IMR-90 (cell line): Measurements from ENCODE around the gene NEXN. TPM values are rescaled to one million over a fixed set of nuclear protein-coding genes. Genes with fewer than 3 reads are reported as not detected.

Experiments
- ATAC-seq: fragments of 200-7000 bp; cut with Tn5 transposase; 2 replicates; pipeline ENCODE4 v1.9.1; 2020; ENCODE audit warnings: low read depth, mild to moderate bottlenecking, moderate library complexity
- BruUV-seq: library from RNA; stranded (reverse); fragments of 400-500 nt; replicated peaks from 2 replicates; lab custom pipeline; 2021; lab: Mats Ljungman, UMichigan
- CTCF ChIA-PET: fragments of 300-600 bp; formaldehyde crosslinking; extraction: SDS; loops from one replicate; lab custom pipeline; 2021; ENCODE audit warnings: antibody characterized with exemption; lab: Yijun Ruan, JAX
- POLR2A ChIA-PET: fragments of 300-600 bp; sonication (Branson Sonifier 250); formaldehyde crosslinking; loops from one replicate; lab custom pipeline; 2022; ENCODE audit warnings: antibody characterized with exemption; ENCODE audit not compliant: unreplicated experiment; lab: Charles Lee
- DNase-seq: peaks from one replicate; pipeline ENCODE4 v3.0.0; 2013
- H2AFZ ChIP-seq: replicated peaks from 2 replicates; pipeline ENCODE3; 2013; ENCODE audit warnings: low read length, mild to moderate bottlenecking; ENCODE audit not compliant: poor library complexity
- H2AK5ac ChIP-seq: 2 replicates; pipeline ENCODE4 v1.6.1; 2013; ENCODE audit warnings: low read depth, low read length, inconsistent platforms
- H2AK9ac ChIP-seq: replicated peaks from 2 replicates; pipeline ENCODE3; 2013; ENCODE audit warnings: mild to moderate bottlenecking, low read depth, low read length, moderate library complexity; ENCODE audit not compliant: poor library complexity
- H2BK120ac ChIP-seq: 2 replicates; pipeline ENCODE4 v1.6.1; 2013; ENCODE audit warnings: low read depth, low read length, inconsistent platforms
- H2BK15ac ChIP-seq: 3 replicates; pipeline ENCODE4 v1.6.1; 2013; ENCODE audit warnings: low read depth, low read length, inconsistent platforms
- H2BK20ac ChIP-seq: 2 replicates; pipeline ENCODE4 v1.6.1; 2013; ENCODE audit warnings: low read depth, mild to moderate bottlenecking, inconsistent platforms, low read length, moderate library complexity
- H2BK5ac ChIP-seq: 2 replicates; pipeline ENCODE4 v1.6.1; 2013; ENCODE audit warnings: mild to moderate bottlenecking, low read depth, low read length, inconsistent platforms; ENCODE audit not compliant: poor library complexity, severe bottlenecking
- H3K14ac ChIP-seq: replicated peaks from 2 replicates; pipeline ENCODE4 v1.6.1; 2013; ENCODE audit warnings: low read depth, low read length, inconsistent platforms
- H3K18ac ChIP-seq: 2 replicates; pipeline ENCODE4 v1.6.1; 2013; ENCODE audit warnings: low read depth, low read length, control low read depth
- H3K23ac ChIP-seq: 2 replicates; pipeline ENCODE4 v1.6.1; 2013; ENCODE audit warnings: low read depth, low read length, inconsistent platforms
- H3K27ac ChIP-seq: 2 replicates; pipeline ENCODE4 v1.5.1; 2013; ENCODE audit warnings: mild to moderate bottlenecking, control low read depth, low read length; ENCODE audit not compliant: insufficient read depth
- H3K27me3 ChIP-seq: 2 replicates; pipeline ENCODE4 v1.6.1; 2013; ENCODE audit warnings: low read length; ENCODE audit not compliant: control insufficient read depth, insufficient read depth
- H3K36me3 ChIP-seq: 2 replicates; pipeline ENCODE4 v1.6.1; 2013; ENCODE audit warnings: low read length, mixed read lengths; ENCODE audit not compliant: control insufficient read depth, insufficient read depth
- H3K4ac ChIP-seq: 2 replicates; pipeline ENCODE4 v1.6.1; 2013; ENCODE audit warnings: low read depth, low read length, inconsistent platforms
- H3K4me1 ChIP-seq: 2 replicates; pipeline ENCODE4 v1.6.1; 2013; ENCODE audit warnings: low read length, mixed read lengths; ENCODE audit not compliant: control insufficient read depth, insufficient read depth
- H3K4me2 ChIP-seq: 2 replicates; pipeline ENCODE4 v1.6.1; 2013; ENCODE audit warnings: low read depth, mild to moderate bottlenecking, control low read depth, low read length, moderate library complexity
- H3K4me3 ChIP-seq: 2 replicates; pipeline ENCODE4 v1.5.1; 2013; ENCODE audit warnings: low read depth, mild to moderate bottlenecking, control low read depth, low read length, moderate library complexity; ENCODE audit not compliant: insufficient read depth
- H3K56ac ChIP-seq: 2 replicates; pipeline ENCODE4 v1.6.1; 2013; ENCODE audit warnings: low read length, inconsistent platforms; ENCODE audit not compliant: insufficient read depth; ENCODE audit errors: extremely low read depth
- H3K79me1 ChIP-seq, 2 experiments: 2 replicates each; pipeline ENCODE4 v1.6.1; 2013; ENCODE audit warnings: low read length in 2 of 2, inconsistent platforms in 1 of 2, low read depth in 1 of 2
- H3K9ac ChIP-seq: 2 replicates; pipeline ENCODE4 v1.6.1; 2013; ENCODE audit warnings: low read depth, low read length, control low read depth
- H3K9me1 ChIP-seq: 2 replicates; pipeline ENCODE4 v1.6.1; 2013; ENCODE audit warnings: low read length, inconsistent platforms; ENCODE audit not compliant: insufficient read depth
- H3K9me3 ChIP-seq: 2 replicates; pipeline ENCODE4 v1.6.1; 2013; ENCODE audit warnings: low read length; ENCODE audit not compliant: control insufficient read depth, insufficient read depth
- H4K20me1 ChIP-seq: 2 replicates; pipeline ENCODE4 v1.6.1; 2013; ENCODE audit warnings: low read length, inconsistent platforms; ENCODE audit not compliant: insufficient read depth
- H4K5ac ChIP-seq: 2 replicates; pipeline ENCODE4 v1.6.1; 2013; ENCODE audit warnings: mild to moderate bottlenecking, low read depth, low read length, control low read depth
- H4K8ac ChIP-seq, 2 experiments: 2 replicates each; pipeline ENCODE4 v1.6.1; 2013; ENCODE audit warnings: low read depth in 2 of 2, low read length in 2 of 2, control low read depth in 1 of 2, inconsistent platforms in 1 of 2
- H4K91ac ChIP-seq: 2 replicates; pipeline ENCODE4 v1.6.1; 2013; ENCODE audit warnings: low read depth, low read length, inconsistent platforms; ENCODE audit not compliant: insufficient read depth
- BHLHE40 ChIP-seq: fragments of 150-350 bp; IDR thresholded peaks from 2 replicates; pipeline ENCODE4 v1.6.1; 2016; ENCODE audit warnings: mild to moderate bottlenecking, low read depth, low read length
- CHD1 ChIP-seq: IDR thresholded peaks from 2 replicates; pipeline ENCODE4 v1.6.1; 2012; ENCODE audit warnings: low read depth, low read length, improper control_type of control experiment
- ELK1 ChIP-seq: fragments of 150-350 bp; IDR thresholded peaks from 2 replicates; pipeline ENCODE4 v1.6.1; 2016; ENCODE audit warnings: low read depth, mild to moderate bottlenecking, low read length, moderate library complexity, borderline replicate concordance
- FOS ChIP-seq: fragments of 150-350 bp; IDR thresholded peaks from 2 replicates; pipeline ENCODE4 v1.6.1; 2016; ENCODE audit warnings: low read depth, low read length
- MAFK ChIP-seq: IDR thresholded peaks from 2 replicates; pipeline ENCODE4 v1.6.1; 2012; ENCODE audit warnings: low read depth, low read length, improper control_type of control experiment
- MAZ ChIP-seq: IDR thresholded peaks from 2 replicates; pipeline ENCODE4 v1.6.1; 2012; ENCODE audit warnings: low read depth, mild to moderate bottlenecking, low read length, improper control_type of control experiment, moderate library complexity, borderline replicate concordance
- MXI1 ChIP-seq: IDR thresholded peaks from 2 replicates; pipeline ENCODE4 v1.6.1; 2012; ENCODE audit warnings: low read depth, mild to moderate bottlenecking, low read length, moderate library complexity, borderline replicate concordance
- NFE2L2 ChIP-seq: fragments of 150-350 bp; IDR thresholded peaks from 2 replicates; pipeline ENCODE4 v1.6.1; 2016; ENCODE audit warnings: low read depth, mild to moderate bottlenecking, low read length
- POLR2A ChIP-seq: IDR thresholded peaks from 2 replicates; pipeline ENCODE4 v1.6.1; 2012; ENCODE audit warnings: mild to moderate bottlenecking, low read depth, low read length
- RAD21 ChIP-seq: IDR thresholded peaks from 2 replicates; pipeline ENCODE4 v1.6.1; 2012; ENCODE audit warnings: low read length, improper control_type of control experiment
- RCOR1 ChIP-seq: IDR thresholded peaks from 2 replicates; pipeline ENCODE4 v1.6.1; 2012; ENCODE audit warnings: mild to moderate bottlenecking, low read length, improper control_type of control experiment; ENCODE audit not compliant: insufficient replicate concordance
- SMC3 ChIP-seq: fragments of 150-350 bp; IDR thresholded peaks from 2 replicates; pipeline ENCODE4 v1.6.1; 2016; ENCODE audit warnings: low read depth, mild to moderate bottlenecking, antibody characterized with exemption, low read length, moderate library complexity
- WGBS, 2 experiments: methylation state at CpG; one replicate each; pipeline versions ENCODE4 v1.1.5 to v1.1.7; 2013; ENCODE audit warnings: missing lambda C conversion rate in 2 of 2; ENCODE audit not compliant: insufficient read length in 1 of 2; ENCODE audit errors: extremely low coverage in 2 of 2; 5-methylcytosine and 5-hydroxymethylcytosine counted together
- dilution Hi-C: fragments of 300-500 bp; cut with HindIII; formaldehyde crosslinking; loops from one replicate; pipeline ENCODE4 v1.14.3; 2018; ENCODE audit warnings: low sequenced_read_pairs; ENCODE audit not compliant: unreplicated experiment
- in situ Hi-C: fragments of 300-500 bp; cut with MboI; formaldehyde crosslinking; loops from 3 replicates; pipeline ENCODE4 v1.14.3; 2019; ENCODE audit warnings: low sequenced_read_pairs, inconsistent platforms, mixed read lengths
- intact Hi-C: fragments of 100-400 bp; cut with micrococcal nuclease; formaldehyde crosslinking; loops from 2 replicates; pipeline ENCODE4 v1.10.0; 2022
- polyA plus RNA-seq, 3 experiments: library from polyadenylated mRNA; depleted of rRNA; stranded (reverse); fragments of >200 nt; gene quantifications; 2 replicates each; pipeline ENCODE4 v1.2.3, GENCODE V29; 2012; ENCODE audit warnings: low replicate concordance in 1 of 3
- total RNA-seq: library from RNA; depleted of rRNA; stranded (reverse); fragments of >200 nt; gene quantifications from 2 replicates; pipeline ENCODE4 v1.2.3, GENCODE V29; 2012
- TF ChIP-seq, protein P1 (sequence below): fragments of 150-350 bp; IDR thresholded peaks from 2 replicates; pipeline ENCODE4 v1.6.1; 2017; ENCODE audit warnings: mild to moderate bottlenecking, antibody characterized with exemption, low read length, low read depth

NEXN gene
- total and polyA plus RNA-seq, 2 of the 4 experiments (the other 2 are of a cell fraction), result 5.2 to 16.1 TPM

- H4K91ac ChIP-seq, result no peak overlapping the region
- no TSS peak for BruUV-seq
- no peak for DNase-seq
- no peak overlapping the region for H3K18ac ChIP-seq
- H2BK15ac ChIP-seq, result no peak overlapping the region; the same call in 2 of the 3 replicates
- intact Hi-C loops, result no loop called here
- no peak overlapping the region for H2AFZ ChIP-seq
- no peaks in the 10 kb centered on the region for H3K9me1 ChIP-seq
- ChIA-PET CTCF (no interaction called here), POLR2A (no interaction called here)
- in situ Hi-C loops, result no loop called here
- no peak for TF ChIP-seq RCOR1
- TF ChIP-seq MAZ, result no peak
- TF ChIP-seq BHLHE40, result no peak
- no peak for TF ChIP-seq SMC3
- TF ChIP-seq ELK1, result no peak
- TF ChIP-seq, protein P1, sequence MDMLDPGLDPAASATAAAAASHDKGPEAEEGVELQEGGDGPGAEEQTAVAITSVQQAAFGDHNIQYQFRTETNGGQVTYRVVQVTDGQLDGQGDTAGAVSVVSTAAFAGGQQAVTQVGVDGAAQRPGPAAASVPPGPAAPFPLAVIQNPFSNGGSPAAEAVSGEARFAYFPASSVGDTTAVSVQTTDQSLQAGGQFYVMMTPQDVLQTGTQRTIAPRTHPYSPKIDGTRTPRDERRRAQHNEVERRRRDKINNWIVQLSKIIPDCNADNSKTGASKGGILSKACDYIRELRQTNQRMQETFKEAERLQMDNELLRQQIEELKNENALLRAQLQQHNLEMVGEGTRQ, result no peak
- TF ChIP-seq POLR2A, result no peak
- TF ChIP-seq CHD1, result no peak
- no peak for TF ChIP-seq MXI1
- TF ChIP-seq FOS, result no peak
- TF ChIP-seq RAD21, result no peak
- TF ChIP-seq MAFK, result no peak
- TF ChIP-seq NFE2L2, result no peak
- dilution Hi-C loops, result no loop called here
- H2BK5ac ChIP-seq, result no peak overlapping the region
- no peaks in the 10 kb centered on the region for H3K27me3 ChIP-seq
- no peaks in the 10 kb centered on the region for H3K4me1 ChIP-seq
- H3K36me3 ChIP-seq, result peaks cover 5% of the 10 kb centered on the region
- 0 out of 2 replicates have a peak overlapping the region, but pooled peaks have one; percentile 15 for H3K23ac ChIP-seq
- H2AK9ac ChIP-seq, result no peak overlapping the region
- no peak overlapping the region for H4K8ac ChIP-seq
- no peak overlapping the region for H2AK5ac ChIP-seq
- no peak for ATAC-seq
- H3K79me1 ChIP-seq, result peaks cover 11 to 14% of the 10 kb centered on the region in 2 experiments
- H3K4me2 ChIP-seq, result no peak overlapping the region
- no peak overlapping the region for H3K4ac ChIP-seq
- H3K9ac ChIP-seq, result no peak overlapping the region
- H4K5ac ChIP-seq, result no peak overlapping the region
- H3K4me3 ChIP-seq, result no peak overlapping the region
- H4K20me1 ChIP-seq, result no peaks in the 10 kb centered on the region
- H3K56ac ChIP-seq, result no peak overlapping the region
- no peak overlapping the region for H3K27ac ChIP-seq
- H3K9me3 ChIP-seq, result no peaks in the 10 kb centered on the region
- no peak overlapping the region; the same call in 1 of the 2 replicates for H3K14ac ChIP-seq
- no peak overlapping the region for H2BK20ac ChIP-seq
- no peak overlapping the region for H2BK120ac ChIP-seq
- no CpG with 5 or more reads among the region's 1 CpG for WGBS, 2 experiments
Measured at GRCh38 chr1:77841574-77841973, 46.9 kb upstream of the NEXN start.
